Smooth muscle cell (in vitro differentiated cells): ENCODE results near the gene LANCL1. TPM values are rescaled to one million over a fixed set of nuclear protein-coding genes. Genes with fewer than 3 reads are reported as not detected.

ENCODE experiments used
- DNase-seq: peaks from one replicate; lab custom pipeline; 2025; ENCODE audit not compliant: unreplicated experiment; lab: John Stamatoyannopoulos, UW
- H2AFZ ChIP-seq: fragments of 200-600 bp; sonication (generic); 2 replicates; pipeline ENCODE4 v1.6.0; 2016; ENCODE audit warnings: antibody characterized with exemption, low read depth, mild to moderate bottlenecking
- H3F3A ChIP-seq: fragments of 200-600 bp; sonication (generic); 2 replicates; pipeline ENCODE4 v1.6.0; 2017; ENCODE audit warnings: antibody characterized with exemption, low read depth
- H3K27ac ChIP-seq: fragments of 200-600 bp; sonication (generic); 2 replicates; pipeline ENCODE4 v1.5.1; 2016; ENCODE audit warnings: low read depth, mild to moderate bottlenecking
- H3K27me3 ChIP-seq: fragments of 200-600 bp; sonication (generic); 2 replicates; pipeline ENCODE4 v1.6.1; 2016; ENCODE audit warnings: low read depth, mild to moderate bottlenecking
- H3K36me3 ChIP-seq: fragments of 200-600 bp; sonication (generic); 2 replicates; pipeline ENCODE4 v1.5.1; 2016; ENCODE audit warnings: low read depth
- H3K4me1 ChIP-seq: fragments of 200-600 bp; sonication (generic); 2 replicates; pipeline ENCODE4 v1.5.1; 2016; ENCODE audit warnings: low read depth
- H3K4me2 ChIP-seq: fragments of 200-600 bp; sonication (generic); 2 replicates; pipeline ENCODE4 v1.6.0; 2016; ENCODE audit warnings: mild to moderate bottlenecking
- H3K4me3 ChIP-seq: fragments of 200-600 bp; sonication (generic); 2 replicates; pipeline ENCODE4 v1.5.1; 2016; ENCODE audit warnings: mild to moderate bottlenecking
- H3K79me2 ChIP-seq: fragments of 200-600 bp; sonication (generic); 2 replicates; pipeline ENCODE4 v1.6.0; 2016; ENCODE audit warnings: low read depth, mild to moderate bottlenecking
- H3K9ac ChIP-seq: fragments of 200-600 bp; sonication (generic); 2 replicates; pipeline ENCODE4 v1.6.0; 2016; ENCODE audit warnings: low read depth
- H3K9me3 ChIP-seq: fragments of 200-600 bp; sonication (generic); replicated peaks from 2 replicates; pipeline ENCODE4 v1.5.1; 2016; ENCODE audit warnings: low read depth
- H4K20me1 ChIP-seq: fragments of 200-600 bp; sonication (generic); 2 replicates; pipeline ENCODE4 v1.6.0; 2016; ENCODE audit warnings: low read depth
- CTCF ChIP-seq: fragments of 200-600 bp; sonication (generic); IDR thresholded peaks from 2 replicates; pipeline ENCODE4 v1.5.1; 2017; ENCODE audit warnings: borderline replicate concordance, mild to moderate bottlenecking, antibody characterized with exemption; ENCODE audit not compliant: insufficient read depth, poor library complexity, severe bottlenecking
- WGBS: methylation state at CpG from one replicate; pipeline ENCODE4 v1.1.7; 2016; ENCODE audit warnings: low lambda C conversion rate; 5-methylcytosine and 5-hydroxymethylcytosine counted together
- polyA plus RNA-seq: library from polyadenylated mRNA; unstranded; fragments of >200 nt; fragmentation: Nextera tagmentation; extraction: Ambion mirVana; gene quantifications from 2 replicates; pipeline ENCODE4 v1.2.1, GENCODE V29; 2016
- total RNA-seq: library from RNA; depleted of rRNA; stranded (reverse); fragments of >200 nt; gene quantifications from 2 replicates; pipeline ENCODE4 v1.2.3, GENCODE V29; 2014

The LANCL1 gene
- total and polyA plus RNA-seq, 2 experiments from 2014 or later: 14.7 to 43.7 TPM

GRCh38 chr2:210421916-210422315 is 54.6 kb downstream of the LANCL1 start:
- H3K27ac ChIP-seq: no peak overlapping the region
- no peaks in the 10 kb centered on the region for H3K36me3 ChIP-seq
- H3K9me3 ChIP-seq: no peaks in the 10 kb centered on the region
- no peaks in the 10 kb centered on the region for H3K27me3 ChIP-seq
- no peaks in the 10 kb centered on the region for H3K79me2 ChIP-seq
- no peaks in the 10 kb centered on the region for H4K20me1 ChIP-seq
- TF ChIP-seq CTCF: no peak
- WGBS: 60% methylated on average over 3 of the region's 3 CpGs
- H3K4me1 ChIP-seq: no peaks in the 10 kb centered on the region
- H3K9ac ChIP-seq: no peak overlapping the region
- H3K4me2 ChIP-seq: no peak overlapping the region
- H3F3A ChIP-seq: no peaks in the 10 kb centered on the region
- H3K4me3 ChIP-seq: no peak overlapping the region
- no peak overlapping the region for H2AFZ ChIP-seq
- DNase-seq: no peak

GRCh38 chr2:210412660-210413059 is 63.9 kb downstream of the LANCL1 start:
- Histone ChIP-seq H3F3A (no peaks in the 10 kb centered on the region), H3K27ac (no peak overlapping the region), H3K9me3 (no peaks in the 10 kb centered on the region), H2AFZ (no peak overlapping the region), H3K36me3 (no peaks in the 10 kb centered on the region), H3K27me3 (no peaks in the 10 kb centered on the region), H3K9ac (no peak overlapping the region), H3K4me2 (no peak overlapping the region), H3K79me2 (no peaks in the 10 kb centered on the region), H4K20me1 (no peaks in the 10 kb centered on the region), H3K4me3 (no peak overlapping the region), H3K4me1 (no peaks in the 10 kb centered on the region)
- DNase-seq: no peak
- WGBS: 98% methylated on average over 1 of the region's 1 CpG
- no peak for TF ChIP-seq CTCF

- Histone ChIP-seq H3K27me3 (no peaks in the 10 kb centered on the region), H2AFZ (no peak overlapping the region), H3K79me2 (no peaks in the 10 kb centered on the region), H3F3A (no peaks in the 10 kb centered on the region), H3K4me1 (no peaks in the 10 kb centered on the region), H3K36me3 (no peaks in the 10 kb centered on the region), H3K27ac (no peak overlapping the region), H4K20me1 (no peaks in the 10 kb centered on the region), H3K4me2 (no peak overlapping the region), H3K9ac (no peak overlapping the region), H3K9me3 (no peaks in the 10 kb centered on the region), H3K4me3 (no peak overlapping the region)
- WGBS: 64% methylated on average over 1 of the region's 1 CpG
- no peak for DNase-seq
- TF ChIP-seq CTCF: no peak
These were observed 66.0 kb downstream of the LANCL1 start for GRCh38 chr2:210410542-210410941.

- WGBS: 71% methylated on average over 3 of the region's 3 CpGs
These were observed 77.0 kb downstream of the LANCL1 start for GRCh38 chr2:210399440-210400041.

More at GRCh38 chr2:210399440-210400041, 77.0 kb downstream of the LANCL1 start:
- no peak overlapping the region for H3K27ac ChIP-seq
- H3K27me3 ChIP-seq: no peaks in the 10 kb centered on the region
- no peaks in the 10 kb centered on the region for H3K4me1 ChIP-seq
- H3K79me2 ChIP-seq: no peaks in the 10 kb centered on the region
- no peaks in the 10 kb centered on the region for H3K9me3 ChIP-seq
- H3K9ac ChIP-seq: no peak overlapping the region
- DNase-seq: no peak
- H3K4me3 ChIP-seq: no peak overlapping the region
- no peaks in the 10 kb centered on the region for H3K36me3 ChIP-seq
- no peaks in the 10 kb centered on the region for H3F3A ChIP-seq
- H2AFZ ChIP-seq: no peak overlapping the region
- peak; percentile 59 for TF ChIP-seq CTCF
- no peaks in the 10 kb centered on the region for H4K20me1 ChIP-seq
- H3K4me2 ChIP-seq: no peak overlapping the region
